Amygdala (tissue), 56 donors: ENCODE data around the gene CIC.
A peak's percentile ranks its signal among the peaks of the same experiment; 100 is the strongest.
"Not testable (repeated sequence)": the region's sequence is repeated elsewhere in the genome, so short reads cannot be mapped to it uniquely, and the experiment has no call there.

Experiments
- DNase-seq, 56 donors: peaks; one replicate each; lab custom pipeline; 2025; lab: John Stamatoyannopoulos, UW

Gene CIC

GRCh38 chr19:42325896-42326771 is 57.1 kb downstream of the CIC start:
- peak in 4 of 56 donors; percentile 23 to 57 (median 49) for DNase-seq

GRCh38 chr19:42326969-42327368 is 57.9 kb downstream of the CIC start:
- no peak for DNase-seq

DNA sequence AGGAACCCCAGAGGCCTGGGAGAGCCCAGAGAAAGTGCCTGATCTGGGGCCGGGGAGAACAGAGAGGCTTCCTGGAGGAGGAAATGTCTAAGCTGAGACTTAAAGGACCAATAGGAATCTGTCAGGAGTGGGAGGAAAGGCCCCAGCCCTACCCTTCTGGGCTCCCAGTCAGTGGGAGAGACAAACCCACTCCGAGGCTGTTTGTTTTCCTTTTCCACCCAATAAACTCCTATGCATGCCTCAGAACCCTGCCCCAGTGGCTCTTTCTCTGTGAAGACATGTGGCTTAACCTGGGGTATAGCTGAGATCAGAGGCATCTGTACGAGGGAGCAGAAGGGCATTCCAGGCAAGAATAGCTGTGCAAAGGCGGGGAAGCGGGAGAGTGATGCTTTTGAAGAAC is 58.3 kb downstream of the CIC start:
- no peak for DNase-seq

GRCh38 chr19:42328106-42328505 is 59.1 kb downstream of the CIC start:
- DNase-seq: no peak

GRCh38 chr19:42328854-42329253 is 59.8 kb downstream of the CIC start:
- DNase-seq: no peak

GRCh38 chr19:42330241-42330711 is 61.2 kb downstream of the CIC start:
- DNase-seq: no peak

DNA sequence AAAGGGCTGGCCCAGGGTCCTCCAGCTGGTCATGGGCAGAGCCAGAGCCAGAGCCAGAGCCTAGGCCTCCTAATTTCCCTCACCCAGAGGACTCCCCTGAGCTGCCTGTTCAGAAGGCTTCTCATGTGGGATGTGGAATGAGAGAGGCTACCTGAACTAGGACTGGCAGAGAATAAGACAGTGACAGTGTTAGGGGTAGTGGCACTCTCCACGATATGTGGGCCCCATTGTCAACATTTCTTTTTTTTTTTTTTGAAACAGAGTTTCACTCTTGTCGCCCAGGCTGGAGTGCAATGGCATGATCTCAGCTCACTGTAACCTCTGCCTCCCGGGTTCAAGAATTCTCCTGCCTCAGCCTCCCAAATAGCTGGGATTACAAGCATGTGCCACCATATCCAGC is 62.3 kb downstream of the CIC start:
- DNase-seq: not testable (repeated sequence)

DNA sequence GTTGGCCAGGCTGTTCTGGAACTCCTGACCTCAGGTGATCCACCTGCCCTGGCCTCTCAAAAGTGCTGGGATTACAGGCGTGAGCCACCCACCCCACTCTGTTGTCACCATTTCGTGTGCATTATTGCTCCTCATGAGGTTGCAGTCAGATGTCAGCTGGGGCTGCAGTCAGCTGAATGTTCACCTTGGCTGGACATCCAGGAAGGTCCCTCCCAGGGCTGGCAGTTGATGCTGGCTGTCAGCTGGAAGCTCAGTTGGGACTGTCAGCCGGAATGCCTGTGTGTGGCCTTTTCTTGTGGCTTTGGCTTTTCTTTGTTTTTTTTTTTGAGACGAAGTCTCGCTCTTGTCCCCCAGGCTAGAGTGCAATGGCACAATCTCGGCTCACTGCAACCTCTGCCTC is 63.0 kb downstream of the CIC start:
- DNase-seq: no peak

- DNase-seq: no peak
Observed at GRCh38 chr19:42333018-42333417, 64.0 kb downstream of the CIC start.

DNA sequence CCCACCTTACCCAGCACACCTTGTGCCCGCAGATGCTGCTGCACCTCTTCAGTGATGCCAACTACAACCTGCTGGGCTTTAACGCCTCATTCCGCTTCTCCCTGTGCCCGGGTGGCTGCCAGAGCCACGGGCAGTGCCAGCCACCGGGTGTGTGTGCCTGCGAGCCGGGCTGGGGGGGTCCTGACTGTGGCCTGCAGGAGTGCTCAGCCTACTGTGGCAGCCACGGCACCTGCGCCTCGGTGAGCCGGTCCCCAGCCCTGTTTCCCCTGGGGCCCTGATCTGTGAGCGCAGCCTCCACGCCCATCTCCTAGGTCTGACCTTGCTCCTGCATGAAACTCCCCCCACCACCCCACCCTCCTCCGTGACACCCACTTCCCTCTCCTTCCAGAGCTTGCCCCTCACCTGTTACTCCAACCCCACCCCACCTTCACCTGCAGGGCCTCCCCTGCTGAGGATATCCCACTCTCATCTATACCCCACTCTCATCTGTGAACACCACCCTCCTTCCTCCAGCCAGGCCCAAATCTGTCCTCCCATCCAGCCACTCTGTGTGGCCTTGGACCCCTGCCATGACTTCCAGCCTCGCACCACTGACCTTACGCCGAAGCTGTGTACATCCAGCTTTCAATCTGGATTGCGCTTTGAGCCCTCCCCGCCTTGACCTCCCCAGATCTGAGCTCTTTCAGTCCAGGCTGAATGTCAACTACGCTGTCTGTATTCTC is 65.1 kb downstream of the CIC start:
- no peak for DNase-seq

DNA sequence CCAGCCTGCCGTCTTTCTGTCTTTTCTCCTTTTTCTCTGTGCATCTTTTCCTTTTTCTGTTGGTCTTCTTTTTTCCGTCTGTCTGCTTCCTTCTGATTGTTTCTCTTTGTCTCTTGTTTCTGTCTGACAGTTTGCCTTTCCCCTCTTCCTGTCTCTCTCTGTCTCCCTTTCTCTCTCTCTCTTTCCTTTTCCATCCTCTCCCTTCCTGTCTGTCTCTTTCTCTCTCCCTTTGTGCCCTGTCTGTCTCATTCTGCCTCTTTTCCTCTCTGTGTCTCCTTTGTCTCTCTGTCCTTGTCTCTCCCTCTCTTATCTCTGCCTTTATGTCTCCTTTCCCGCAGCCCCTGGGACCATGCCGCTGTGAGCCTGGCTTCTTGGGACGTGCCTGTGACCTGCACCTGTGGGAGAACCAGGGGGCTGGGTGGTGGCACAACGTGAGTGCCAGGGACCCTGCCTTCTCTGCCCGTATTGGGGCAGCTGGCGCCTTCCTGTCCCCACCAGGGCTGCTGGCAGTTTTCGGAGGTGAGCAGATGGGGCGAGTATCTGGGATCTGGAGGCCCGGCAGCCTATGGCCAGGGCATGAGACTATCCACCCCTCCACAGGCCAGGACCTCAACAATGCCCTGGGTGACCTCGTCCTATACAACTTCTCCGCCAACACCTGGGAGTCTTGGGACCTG is 65.8 kb downstream of the CIC start:
- DNase-seq: no peak

GRCh38 chr19:42335374-42335936 is 66.4 kb downstream of the CIC start:
- DNase-seq: no peak

DNA sequence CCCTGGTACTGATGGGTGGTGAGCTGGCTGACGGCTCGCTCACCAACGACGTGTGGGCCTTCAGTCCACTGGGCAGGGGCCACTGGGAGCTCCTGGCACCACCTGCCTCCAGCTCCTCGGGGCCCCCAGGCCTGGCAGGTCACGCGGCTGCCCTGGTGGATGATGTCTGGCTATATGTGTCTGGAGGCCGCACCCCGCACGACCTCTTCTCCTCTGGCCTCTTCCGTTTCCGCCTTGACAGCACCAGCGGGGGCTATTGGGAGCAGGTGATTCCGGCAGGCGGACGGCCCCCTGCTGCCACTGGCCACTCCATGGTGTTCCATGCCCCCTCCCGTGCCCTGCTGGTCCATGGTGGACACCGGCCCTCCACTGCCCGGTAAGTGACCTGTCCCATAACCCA is 66.9 kb downstream of the CIC start:
- DNase-seq: no peak

DNA sequence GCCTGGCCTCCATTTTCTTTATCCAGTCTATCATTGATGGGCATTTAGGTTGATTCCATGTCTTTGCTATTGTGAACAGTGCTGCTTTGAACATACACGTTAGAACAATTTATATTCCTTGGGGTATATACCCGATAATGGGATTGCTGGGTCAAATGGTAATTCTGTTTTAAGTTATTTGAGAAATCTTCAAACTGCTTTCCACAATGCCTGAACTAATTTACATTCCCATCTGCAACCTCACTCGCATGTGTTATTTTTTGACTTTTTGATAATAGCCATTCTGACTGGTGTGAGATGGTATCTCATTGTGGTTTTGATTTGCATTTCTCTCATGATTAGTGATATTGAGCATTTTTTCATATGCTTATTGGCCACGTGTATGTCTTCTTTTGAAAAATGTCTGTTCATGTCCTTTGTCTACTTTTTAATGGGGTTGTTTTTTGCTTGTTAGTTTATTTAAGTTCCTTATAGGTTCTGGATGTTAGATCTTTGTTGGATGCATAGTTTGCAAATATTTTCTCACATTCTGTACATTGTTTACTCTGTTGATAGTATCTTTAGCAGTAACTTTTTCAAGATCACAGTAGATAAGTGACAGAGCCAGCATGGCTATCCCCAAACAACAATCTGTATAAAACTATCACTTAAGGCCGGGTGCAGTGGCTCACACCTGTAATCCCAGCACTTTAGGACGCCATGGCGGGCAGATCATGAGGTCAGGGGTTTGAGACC is 70.2 kb downstream of the CIC start:
- not testable (repeated sequence) for DNase-seq

- not testable (repeated sequence) for DNase-seq
Observed at GRCh38 chr19:42339922-42340321, 70.9 kb downstream of the CIC start.

- no peak for DNase-seq
Observed at GRCh38 chr19:42343344-42344110, 74.5 kb downstream of the CIC start.

- no peak for DNase-seq
Observed at GRCh38 chr19:42344336-42344893, 75.4 kb downstream of the CIC start.
